ENCODE data around the gene HCFC1.

HCFC1 gene

GRCh38 chrX:153950127-153950526 lies 21.5 kb downstream of the HCFC1 start:
- peaks cover 8% of the 10 kb centered on the region for H3K36me3 ChIP-seq (ENCODE audit: control insufficient read depth, insufficient read depth, low read length)
- H2BK5ac ChIP-seq (ENCODE audit: low read length): no peak overlapping the region
- no peak overlapping the region for H4K8ac ChIP-seq (ENCODE audit: low read depth, low read length)
- DNase-seq: no peak
- no peaks in the 10 kb centered on the region for H3K79me1 ChIP-seq (ENCODE audit: low read length)
- no peak overlapping the region for H3K27ac ChIP-seq (ENCODE audit: low read depth, low read length)
- H2BK120ac ChIP-seq (ENCODE audit: low read depth, low read length): no peak overlapping the region
- no peak overlapping the region for H4K5ac ChIP-seq (ENCODE audit: low read length)
- H3K4me3 ChIP-seq (ENCODE audit: low read length): no peak overlapping the region
- no peak overlapping the region for H2BK15ac ChIP-seq (replicated peaks; ENCODE audit: low read depth)
- H3K79me2 ChIP-seq (ENCODE audit: control insufficient read depth, insufficient read depth, low read length): no peaks in the 10 kb centered on the region
- no peak overlapping the region for H3K9ac ChIP-seq (ENCODE audit: low read length)
- H2AK5ac ChIP-seq (ENCODE audit: low read length): no peak overlapping the region
- H3K4me2 ChIP-seq (ENCODE audit: low read length): no peak overlapping the region
- no peaks in the 10 kb centered on the region for H3K4me1 ChIP-seq (ENCODE audit: control insufficient read depth, low read depth, low read length)
- H3K18ac ChIP-seq (ENCODE audit: low read length): no peak overlapping the region
- no peaks in the 10 kb centered on the region for H3K27me3 ChIP-seq (ENCODE audit: insufficient read depth, low read length, poor library complexity)
- WGBS (ENCODE audit: extremely low coverage, insufficient coverage, low lambda C conversion rate): no CpG with 5 or more reads among the region's 19 CpGs
- no peak overlapping the region for H3K56ac ChIP-seq (ENCODE audit: low read length)
- no peak overlapping the region for H3K4ac ChIP-seq (ENCODE audit: low read depth, low read length)
- no peak overlapping the region for H3K23ac ChIP-seq (ENCODE audit: low read length)

GRCh38 chrX:153948847-153949805 lies 22.5 kb downstream of the HCFC1 start:
- H2BK15ac ChIP-seq (replicated peaks; ENCODE audit: low read depth): no peak overlapping the region
- no peak overlapping the region for H3K4me2 ChIP-seq (ENCODE audit: low read length)
- H3K36me3 ChIP-seq (ENCODE audit: control insufficient read depth, insufficient read depth, low read length): peaks cover 7% of the 10 kb centered on the region
- H3K18ac ChIP-seq (ENCODE audit: low read length): no peak overlapping the region
- H3K9ac ChIP-seq (ENCODE audit: low read length): no peak overlapping the region
- H2BK5ac ChIP-seq (ENCODE audit: low read length): no peak overlapping the region
- H3K79me2 ChIP-seq (ENCODE audit: control insufficient read depth, insufficient read depth, low read length): no peaks in the 10 kb centered on the region
- H4K8ac ChIP-seq (ENCODE audit: low read depth, low read length): no peak overlapping the region
- no peak overlapping the region for H4K5ac ChIP-seq (ENCODE audit: low read length)
- H2BK120ac ChIP-seq (ENCODE audit: low read depth, low read length): no peak overlapping the region
- H3K56ac ChIP-seq (ENCODE audit: low read length): peak overlapping the region; percentile 56
- no CpG with 5 or more reads among the region's 30 CpGs for WGBS (ENCODE audit: extremely low coverage, insufficient coverage, low lambda C conversion rate)
- DNase-seq: no peak
- no peak overlapping the region for H3K4me3 ChIP-seq (ENCODE audit: low read length)
- H3K27me3 ChIP-seq (ENCODE audit: insufficient read depth, low read length, poor library complexity): no peaks in the 10 kb centered on the region
- H2AK5ac ChIP-seq (ENCODE audit: low read length): no peak overlapping the region
- no peaks in the 10 kb centered on the region for H3K79me1 ChIP-seq (ENCODE audit: low read length)
- H3K23ac ChIP-seq (ENCODE audit: low read length): no peak overlapping the region
- H3K27ac ChIP-seq (ENCODE audit: low read depth, low read length): peak overlapping the region; percentile 84
- no peak overlapping the region for H3K4ac ChIP-seq (ENCODE audit: low read depth, low read length)
- H3K4me1 ChIP-seq (ENCODE audit: control insufficient read depth, low read depth, low read length): no peaks in the 10 kb centered on the region

- H3K27ac ChIP-seq (ENCODE audit: low read depth, low read length): peak overlapping the region; percentile 52
- H3K79me2 ChIP-seq (ENCODE audit: control insufficient read depth, insufficient read depth, low read length): no peaks in the 10 kb centered on the region
- H3K27me3 ChIP-seq (ENCODE audit: insufficient read depth, low read length, poor library complexity): no peaks in the 10 kb centered on the region
- H3K23ac ChIP-seq (ENCODE audit: low read length): no peak overlapping the region
- H2BK5ac ChIP-seq (ENCODE audit: low read length): no peak overlapping the region
- H4K8ac ChIP-seq (ENCODE audit: low read depth, low read length): no peak overlapping the region
- no CpG with 5 or more reads among the region's 10 CpGs for WGBS (ENCODE audit: extremely low coverage, insufficient coverage, low lambda C conversion rate)
- H2AK5ac ChIP-seq (ENCODE audit: low read length): no peak overlapping the region
- H3K4me1 ChIP-seq (ENCODE audit: control insufficient read depth, low read depth, low read length): no peaks in the 10 kb centered on the region
- H3K18ac ChIP-seq (ENCODE audit: low read length): no peak overlapping the region
- H3K9ac ChIP-seq (ENCODE audit: low read length): peak overlapping the region; percentile 39
- no peak for DNase-seq
- no peak overlapping the region for H2BK15ac ChIP-seq (replicated peaks; ENCODE audit: low read depth)
- H2BK120ac ChIP-seq (ENCODE audit: low read depth, low read length): no peak overlapping the region
- H3K4me3 ChIP-seq (ENCODE audit: low read length): no peak overlapping the region
- H3K56ac ChIP-seq (ENCODE audit: low read length): peak overlapping the region; percentile 70
- no peak overlapping the region for H3K4ac ChIP-seq (ENCODE audit: low read depth, low read length)
- no peaks in the 10 kb centered on the region for H3K79me1 ChIP-seq (ENCODE audit: low read length)
- H3K36me3 ChIP-seq (ENCODE audit: control insufficient read depth, insufficient read depth, low read length): peaks cover 7% of the 10 kb centered on the region
- no peak overlapping the region for H3K4me2 ChIP-seq (ENCODE audit: low read length)
- no peak overlapping the region for H4K5ac ChIP-seq (ENCODE audit: low read length)
Observed at GRCh38 chrX:153948002-153948466, 23.6 kb downstream of the HCFC1 start.

- peak; percentile 84 for DNase-seq
- peak overlapping the region; percentile 52 for H3K27ac ChIP-seq (ENCODE audit: low read depth, low read length)
Observed at GRCh38 chrX:153947009-153947769, 24.4 kb downstream of the HCFC1 start.

GRCh38 chrX:153945956-153946943 lies 25.4 kb downstream of the HCFC1 start:
- Histone ChIP-seq H2AK5ac (ENCODE audit: low read length) (no peak overlapping the region), H3K4me1 (ENCODE audit: control insufficient read depth, low read depth, low read length) (no peaks in the 10 kb centered on the region), H2BK120ac (ENCODE audit: low read depth, low read length) (no peak overlapping the region), H3K27ac (ENCODE audit: low read depth, low read length) (no peak overlapping the region), H3K9ac (ENCODE audit: low read length) (no peak overlapping the region), H3K36me3 (ENCODE audit: control insufficient read depth, insufficient read depth, low read length) (no peaks in the 10 kb centered on the region), H3K23ac (ENCODE audit: low read length) (no peak overlapping the region), H3K79me2 (ENCODE audit: control insufficient read depth, insufficient read depth, low read length) (no peaks in the 10 kb centered on the region), H3K18ac (ENCODE audit: low read length) (no peak overlapping the region), H4K8ac (ENCODE audit: low read depth, low read length) (no peak overlapping the region), H2BK15ac (replicated peaks; ENCODE audit: low read depth) (no peak overlapping the region), H3K56ac (ENCODE audit: low read length) (no peak overlapping the region), H2BK5ac (ENCODE audit: low read length) (no peak overlapping the region), H3K4me2 (ENCODE audit: low read length) (no peak overlapping the region), H4K5ac (ENCODE audit: low read length) (no peak overlapping the region), H3K4ac (ENCODE audit: low read depth, low read length) (no peak overlapping the region), H3K4me3 (ENCODE audit: low read length) (no peak overlapping the region), H3K27me3 (ENCODE audit: insufficient read depth, low read length, poor library complexity) (no peaks in the 10 kb centered on the region), H3K79me1 (ENCODE audit: low read length) (no peaks in the 10 kb centered on the region)
- DNase-seq: no peak
- WGBS (ENCODE audit: extremely low coverage, insufficient coverage, low lambda C conversion rate): no CpG with 5 or more reads among the region's 24 CpGs

More at GRCh38 chrX:153947009-153947769, 24.4 kb downstream of the HCFC1 start:
- Histone ChIP-seq H3K23ac (ENCODE audit: low read length) (no peak overlapping the region), H4K5ac (ENCODE audit: low read length) (no peak overlapping the region), H3K79me2 (ENCODE audit: control insufficient read depth, insufficient read depth, low read length) (no peaks in the 10 kb centered on the region), H2AK5ac (ENCODE audit: low read length) (no peak overlapping the region), H4K8ac (ENCODE audit: low read depth, low read length) (no peak overlapping the region), H3K9ac (ENCODE audit: low read length) (peak overlapping the region; percentile 6), H2BK120ac (ENCODE audit: low read depth, low read length) (no peak overlapping the region), H3K79me1 (ENCODE audit: low read length) (no peaks in the 10 kb centered on the region), H3K4me2 (ENCODE audit: low read length) (no peak overlapping the region), H3K4me1 (ENCODE audit: control insufficient read depth, low read depth, low read length) (no peaks in the 10 kb centered on the region), H2BK5ac (ENCODE audit: low read length) (no peak overlapping the region), H3K56ac (ENCODE audit: low read length) (peak overlapping the region; percentile 70), H3K4me3 (ENCODE audit: low read length) (no peak overlapping the region), H3K27me3 (ENCODE audit: insufficient read depth, low read length, poor library complexity) (no peaks in the 10 kb centered on the region), H3K4ac (ENCODE audit: low read depth, low read length) (no peak overlapping the region), H2BK15ac (replicated peaks; ENCODE audit: low read depth) (no peak overlapping the region), H3K18ac (ENCODE audit: low read length) (no peak overlapping the region), H3K36me3 (ENCODE audit: control insufficient read depth, insufficient read depth, low read length) (peaks cover 2% of the 10 kb centered on the region)
- WGBS (ENCODE audit: extremely low coverage, insufficient coverage, low lambda C conversion rate): no CpG with 5 or more reads among the region's 19 CpGs
